Stimulated activated CD8-positive, alpha-beta memory T cell treated with anti-CD3 and anti-CD28 coated beads, Interleukin-15, amount 100 ng/mL, for 48 hours (primary cell): ENCODE results near the gene SLC17A1.

Source experiments
- DNase-seq, 2 donors: peaks; one replicate each; pipeline ENCODE4 v3.0.0-alpha.2; 2020; ENCODE audit warnings: low read depth in 2 of 2

The SLC17A1 gene, protein sequence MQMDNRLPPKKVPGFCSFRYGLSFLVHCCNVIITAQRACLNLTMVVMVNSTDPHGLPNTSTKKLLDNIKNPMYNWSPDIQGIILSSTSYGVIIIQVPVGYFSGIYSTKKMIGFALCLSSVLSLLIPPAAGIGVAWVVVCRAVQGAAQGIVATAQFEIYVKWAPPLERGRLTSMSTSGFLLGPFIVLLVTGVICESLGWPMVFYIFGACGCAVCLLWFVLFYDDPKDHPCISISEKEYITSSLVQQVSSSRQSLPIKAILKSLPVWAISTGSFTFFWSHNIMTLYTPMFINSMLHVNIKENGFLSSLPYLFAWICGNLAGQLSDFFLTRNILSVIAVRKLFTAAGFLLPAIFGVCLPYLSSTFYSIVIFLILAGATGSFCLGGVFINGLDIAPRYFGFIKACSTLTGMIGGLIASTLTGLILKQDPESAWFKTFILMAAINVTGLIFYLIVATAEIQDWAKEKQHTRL

GRCh38 chr6:25831532-25832306 is at the start of gene SLC17A1:
SLC17A1 (minus strand) TSS chr6:25832052; CDS start chr6:25830557, 1,495 bp downstream.
- no peak for DNase-seq

DNA sequence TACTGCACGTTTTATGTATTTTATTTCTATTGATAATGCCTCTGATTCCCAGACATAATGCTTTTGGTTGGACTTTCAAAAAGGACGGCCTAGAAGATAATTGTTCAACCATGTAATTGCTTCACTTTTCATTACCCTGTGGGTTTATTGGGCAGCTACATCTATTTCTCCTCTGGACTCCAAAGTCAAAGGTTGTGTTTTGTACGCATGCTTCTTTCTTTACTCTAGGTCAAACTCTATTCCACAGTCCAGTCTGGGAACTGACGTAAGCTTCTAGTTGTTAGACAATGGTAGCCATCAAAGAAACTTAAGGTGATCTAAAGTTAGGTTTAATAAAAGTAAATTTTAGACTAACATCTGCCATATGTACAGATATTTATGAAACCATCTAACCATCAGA is 48.7 kb upstream of the SLC17A1 start:
- no peak for DNase-seq

DNA sequence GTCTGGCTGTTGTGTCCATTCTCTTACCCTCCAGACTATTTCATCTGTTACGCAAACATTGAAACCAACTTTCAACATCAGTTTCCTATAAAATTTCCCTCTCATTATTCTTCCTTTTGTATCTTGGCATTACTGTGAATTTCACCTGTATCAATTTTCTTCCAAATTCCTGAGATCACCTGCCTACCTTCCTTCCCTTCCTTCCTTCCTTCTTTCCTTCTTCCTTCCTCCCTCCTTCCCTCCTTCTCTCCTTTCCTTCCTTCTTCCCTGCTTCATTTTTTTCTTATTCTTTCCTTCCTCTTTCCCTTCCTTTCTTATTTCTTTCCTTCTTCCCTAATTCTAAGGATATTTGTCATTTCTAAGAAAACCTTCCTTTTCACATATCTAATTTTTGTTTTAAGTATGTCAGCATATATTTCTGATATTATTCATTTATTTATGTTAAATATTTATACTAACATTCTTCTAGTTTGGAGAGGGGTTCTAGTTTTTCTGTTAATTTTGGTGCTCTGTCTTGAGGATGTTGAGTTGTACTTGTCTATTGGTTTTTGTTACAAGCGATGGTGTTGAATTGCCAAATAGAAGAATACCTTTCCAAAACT is 47.0 kb upstream of the SLC17A1 start:
- no peak for DNase-seq

DNA sequence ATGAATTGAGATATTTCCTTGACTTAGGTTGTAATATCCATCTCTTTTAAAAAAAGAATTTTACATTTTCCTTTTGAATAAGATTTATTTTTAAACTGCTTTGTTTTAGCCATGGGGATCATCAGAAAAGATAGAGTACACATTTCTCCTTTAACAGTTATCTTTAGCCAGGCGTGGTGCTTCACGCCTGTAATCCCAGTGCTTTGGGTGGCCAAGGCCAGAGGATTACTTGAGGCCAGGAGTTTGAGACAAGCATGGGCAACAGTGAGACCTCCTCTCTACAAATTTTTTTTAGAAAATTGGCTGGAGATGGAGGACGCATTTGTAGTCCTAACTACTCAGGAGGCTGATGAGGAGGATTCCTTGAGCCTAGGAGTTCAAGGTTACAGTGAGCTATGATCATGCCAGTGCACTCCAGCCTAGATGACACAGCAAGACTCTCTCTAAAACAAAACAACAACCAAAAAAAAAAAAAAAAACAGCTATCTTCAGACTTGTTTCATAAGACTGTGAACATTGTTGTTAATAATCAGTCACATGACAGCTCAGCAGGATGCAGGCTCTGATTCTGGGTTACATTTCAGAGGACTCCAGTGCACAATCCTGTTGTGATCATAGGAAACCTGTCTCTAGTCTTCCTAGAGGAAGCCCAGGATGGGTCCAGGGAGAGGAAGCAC is 44.2 kb upstream of the SLC17A1 start:
- no peak for DNase-seq

GRCh38 chr6:25875563-25875905 is 43.7 kb upstream of the SLC17A1 start:
- no peak for DNase-seq

- DNase-seq = no peak
Observed at GRCh38 chr6:25874822-25875562, 43.1 kb upstream of the SLC17A1 start.

DNA sequence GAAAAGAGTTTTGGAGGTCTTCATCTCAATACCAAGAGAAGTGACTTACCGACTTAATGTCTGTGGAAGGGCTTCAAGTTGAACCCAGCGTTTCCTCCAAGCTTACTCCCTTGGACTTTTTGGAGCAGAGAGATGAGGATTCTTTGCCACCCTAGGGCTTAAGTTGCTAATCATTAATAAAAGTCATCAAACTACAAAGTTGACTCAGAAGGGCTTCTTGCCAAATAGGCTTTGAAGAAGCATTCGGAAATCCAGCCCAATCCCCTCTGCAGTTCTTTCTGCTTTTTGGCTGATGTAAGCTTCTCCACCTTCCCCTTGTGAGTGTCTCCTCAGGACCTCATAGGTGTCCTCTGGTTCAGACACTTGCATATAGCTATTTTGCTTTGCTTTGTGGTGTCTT is 42.3 kb upstream of the SLC17A1 start, which contains the start of gene SLC17A3:
TSS of gene SLC17A3 (minus strand) at position 126 of the 400 bp plus-strand sequence. CDS start 5,856 bp downstream, outside the sequence.
- no peak for DNase-seq

DNA sequence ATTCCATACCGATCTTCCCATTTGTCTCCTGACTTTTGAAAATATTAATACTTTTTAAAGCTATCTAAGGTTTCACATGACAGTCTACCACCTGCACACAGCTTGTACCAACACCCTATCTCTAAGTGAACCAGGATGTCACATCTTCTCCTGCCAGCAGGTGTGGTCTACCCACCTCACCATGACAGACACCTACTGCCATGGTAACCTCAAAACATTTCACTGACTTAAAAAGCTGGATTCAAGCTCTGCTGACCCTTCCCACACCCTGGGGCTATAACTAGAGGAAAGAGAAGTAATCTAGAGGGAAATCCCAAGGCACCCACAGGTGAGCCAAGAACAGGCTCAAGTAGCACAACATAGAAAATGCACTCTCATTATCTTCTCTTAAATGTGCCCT is 41.0 kb upstream of the SLC17A1 start:
- DNase-seq = no peak

GRCh38 chr6:25869840-25870239 is 38.0 kb upstream of the SLC17A1 start:
- no peak for DNase-seq

- DNase-seq = no peak
Observed at GRCh38 chr6:25868436-25869183, 36.8 kb upstream of the SLC17A1 start.

DNA sequence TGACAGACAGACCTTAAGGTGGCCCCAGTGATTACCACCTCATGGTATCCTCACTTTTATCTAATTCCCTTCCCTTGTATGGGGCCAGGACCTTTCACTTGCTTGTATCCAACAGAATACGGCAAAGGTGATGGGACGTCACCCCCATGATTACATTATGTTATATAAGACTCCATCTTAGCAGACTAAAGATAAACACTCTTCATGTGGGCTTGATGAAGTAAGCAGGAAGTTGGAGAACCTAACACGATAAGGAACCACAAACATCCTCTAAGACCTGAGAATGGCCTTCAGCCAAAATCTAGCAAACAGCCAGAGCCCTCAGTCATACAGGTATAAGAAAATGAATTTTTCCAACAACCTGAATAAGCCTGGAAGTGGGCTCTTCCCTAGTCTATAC is 34.2 kb upstream of the SLC17A1 start:
- no peak for DNase-seq

- no peak for DNase-seq
Observed at GRCh38 chr6:25863360-25863759, 31.5 kb upstream of the SLC17A1 start.

DNA sequence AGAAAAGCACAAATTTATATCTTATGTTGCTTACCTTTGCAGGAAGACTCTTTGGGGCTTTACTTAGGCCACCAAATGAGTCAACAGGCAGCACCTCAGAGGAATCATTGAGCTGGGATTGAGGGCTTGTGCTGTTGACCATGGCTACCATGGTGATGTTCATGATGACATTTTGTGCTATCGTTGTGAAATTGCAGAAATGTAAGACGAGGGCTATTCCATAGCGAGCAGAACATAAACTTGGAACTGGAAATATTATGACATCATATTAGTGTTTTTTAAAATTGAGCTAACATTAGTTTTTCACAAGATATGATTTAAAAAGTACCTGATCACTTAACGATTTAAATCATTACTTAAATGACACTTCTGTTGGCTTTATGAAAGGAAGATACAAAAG is 30.3 kb upstream of the SLC17A1 start:
- DNase-seq = no peak

DNA sequence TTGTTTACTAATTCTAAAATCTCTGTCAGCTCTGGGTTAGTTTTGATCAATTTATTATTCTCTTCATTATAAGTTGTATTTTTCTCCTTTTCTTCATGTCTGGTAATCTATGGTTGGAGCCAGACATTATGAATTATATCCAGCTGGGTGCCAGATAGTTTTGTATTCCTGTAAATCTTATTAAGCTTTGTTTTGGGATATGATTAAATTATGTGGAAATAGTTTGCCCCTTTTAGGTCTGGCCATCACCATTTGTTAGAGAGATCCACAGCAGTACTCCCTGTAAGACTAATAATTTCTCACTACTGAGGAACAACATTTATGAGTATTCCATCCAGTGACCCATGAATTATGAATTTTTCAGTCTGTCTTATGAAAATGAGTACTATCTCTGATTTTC is 20.9 kb upstream of the SLC17A1 start:
- no peak for DNase-seq

GRCh38 chr6:25851961-25852360 is 20.1 kb upstream of the SLC17A1 start:
- DNase-seq = no peak

GRCh38 chr6:25844518-25844917 is 12.7 kb upstream of the SLC17A1 start:
- DNase-seq = no peak

DNA sequence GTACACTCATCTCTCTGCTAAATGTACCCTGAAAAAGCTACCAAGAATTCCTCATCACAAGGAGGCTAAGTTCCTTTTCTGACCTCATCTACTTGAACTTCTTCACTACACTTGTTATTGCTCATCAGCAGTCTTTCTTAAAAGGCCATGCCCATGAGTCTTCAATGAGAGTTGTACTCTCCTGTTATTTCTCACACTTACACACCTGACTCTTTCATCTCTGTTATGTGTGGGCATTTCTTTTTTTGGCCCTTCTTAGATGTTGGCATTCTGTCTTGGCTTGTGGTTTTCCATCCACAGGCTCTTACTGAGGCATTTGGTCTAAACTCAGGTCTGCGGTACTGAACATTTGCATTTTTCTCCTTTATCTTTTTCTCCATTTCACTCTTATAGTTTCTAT is 10.7 kb upstream of the SLC17A1 start:
- no peak for DNase-seq

DNA sequence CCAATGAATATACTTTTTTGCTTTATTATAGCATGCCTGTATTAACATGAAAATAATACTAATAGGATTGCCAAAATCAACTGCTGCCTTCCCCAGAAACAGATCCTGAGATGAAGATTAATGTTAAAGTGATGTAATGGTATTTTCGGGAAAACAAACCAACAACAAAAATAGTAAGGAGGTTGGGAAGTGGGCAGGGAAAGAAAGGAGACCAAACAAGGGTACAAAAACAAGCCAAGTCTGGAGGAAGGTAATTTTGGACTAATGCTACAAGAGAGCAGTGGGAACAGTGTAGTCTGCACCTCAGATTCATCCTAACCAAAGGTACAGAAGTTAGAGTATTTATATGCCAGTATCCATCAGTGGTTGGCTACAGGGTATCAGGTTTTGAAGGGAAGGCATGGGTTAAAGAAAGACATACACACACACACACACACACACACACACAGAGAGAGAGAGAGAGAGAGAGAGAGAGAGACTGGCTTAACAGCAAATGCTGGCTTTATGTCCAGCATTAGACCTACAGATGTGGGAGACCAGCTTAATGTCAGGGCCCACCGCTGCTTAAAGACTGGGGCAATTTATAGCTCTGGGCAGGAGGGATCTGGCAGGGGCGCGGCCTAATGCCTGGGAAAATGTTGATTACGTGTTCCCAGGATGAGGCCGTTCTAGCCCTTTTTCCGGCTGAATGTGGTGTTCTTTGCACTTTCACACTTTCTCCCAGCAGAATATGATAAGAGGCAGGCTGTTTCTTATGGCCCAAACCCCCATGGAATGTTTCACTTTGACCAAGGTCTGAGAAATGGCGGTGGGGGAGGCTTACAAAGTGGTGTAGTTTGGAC is 3.8 kb upstream of the SLC17A1 start:
- DNase-seq = no peak

DNA sequence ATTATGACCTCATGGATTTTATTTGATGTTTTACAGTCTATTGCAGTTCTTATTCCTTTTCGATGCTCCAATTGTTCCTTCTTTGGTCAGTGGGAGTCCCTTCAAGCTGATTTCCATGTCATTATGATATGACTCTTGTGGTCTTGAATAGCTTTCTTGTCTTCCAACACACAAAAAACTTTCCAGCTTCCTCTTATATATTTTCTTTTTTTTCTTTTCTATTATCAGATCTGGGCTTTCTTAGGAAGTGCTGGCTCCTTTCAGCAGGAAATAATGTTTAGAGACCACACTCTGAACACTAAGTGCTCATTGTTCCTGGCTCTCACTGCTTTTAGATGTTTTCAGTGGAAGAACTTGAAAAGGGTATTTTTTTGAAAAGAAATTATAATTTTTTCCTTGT is 3.1 kb upstream of the SLC17A1 start:
- DNase-seq = no peak

DNA sequence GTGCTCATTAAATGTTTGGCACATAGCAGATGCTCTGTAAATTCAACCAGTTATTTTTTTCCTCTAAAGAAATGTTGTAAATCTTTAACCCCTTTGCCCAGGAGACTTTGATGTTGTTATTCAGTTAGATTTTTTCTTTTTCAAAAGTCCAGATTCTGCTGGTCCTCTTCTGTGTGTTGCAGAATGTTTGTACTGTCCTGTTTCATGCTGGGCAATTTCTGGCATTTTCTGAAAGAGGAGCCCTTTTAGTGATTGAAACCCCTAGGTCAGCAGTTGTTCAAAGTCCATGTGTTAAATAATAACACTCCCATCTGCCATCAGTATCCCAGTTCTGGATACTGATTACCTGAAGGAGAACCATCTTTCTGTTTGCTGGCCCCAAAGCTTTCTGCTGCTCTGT is 1.3 kb upstream of the SLC17A1 start:
- no peak for DNase-seq
